Measurements from ENCODE around the gene ST8SIA1.

DNA sequence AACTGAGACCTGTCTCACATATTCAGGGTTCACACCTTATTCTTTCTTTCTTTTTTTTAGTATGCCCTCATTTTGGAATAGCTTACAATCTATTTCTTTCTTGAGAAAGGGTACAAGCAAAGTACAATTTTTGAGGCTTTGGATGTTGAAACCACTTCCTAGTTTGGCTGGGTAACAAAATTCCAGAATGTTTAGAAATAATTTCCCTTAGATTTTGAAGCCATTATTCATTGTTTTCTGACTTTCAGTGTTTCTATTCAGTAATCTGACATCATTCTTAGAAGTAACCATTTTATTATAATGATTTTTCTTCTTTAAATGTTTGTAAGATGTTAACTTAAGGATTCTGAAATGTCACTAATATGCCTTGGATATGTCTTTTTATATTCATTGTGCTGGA, 28.2 kb downstream of the ST8SIA1 start:
- TF ChIP-seq, protein P1, sequence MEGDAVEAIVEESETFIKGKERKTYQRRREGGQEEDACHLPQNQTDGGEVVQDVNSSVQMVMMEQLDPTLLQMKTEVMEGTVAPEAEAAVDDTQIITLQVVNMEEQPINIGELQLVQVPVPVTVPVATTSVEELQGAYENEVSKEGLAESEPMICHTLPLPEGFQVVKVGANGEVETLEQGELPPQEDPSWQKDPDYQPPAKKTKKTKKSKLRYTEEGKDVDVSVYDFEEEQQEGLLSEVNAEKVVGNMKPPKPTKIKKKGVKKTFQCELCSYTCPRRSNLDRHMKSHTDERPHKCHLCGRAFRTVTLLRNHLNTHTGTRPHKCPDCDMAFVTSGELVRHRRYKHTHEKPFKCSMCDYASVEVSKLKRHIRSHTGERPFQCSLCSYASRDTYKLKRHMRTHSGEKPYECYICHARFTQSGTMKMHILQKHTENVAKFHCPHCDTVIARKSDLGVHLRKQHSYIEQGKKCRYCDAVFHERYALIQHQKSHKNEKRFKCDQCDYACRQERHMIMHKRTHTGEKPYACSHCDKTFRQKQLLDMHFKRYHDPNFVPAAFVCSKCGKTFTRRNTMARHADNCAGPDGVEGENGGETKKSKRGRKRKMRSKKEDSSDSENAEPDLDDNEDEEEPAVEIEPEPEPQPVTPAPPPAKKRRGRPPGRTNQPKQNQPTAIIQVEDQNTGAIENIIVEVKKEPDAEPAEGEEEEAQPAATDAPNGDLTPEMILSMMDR (IDR thresholded peaks at IDR 0.05) = no peak
- TF ChIP-seq TAF1 (IDR thresholded peaks at IDR 0.05; ENCODE audit: borderline replicate concordance, low read depth, low read length) = no peak
- TF ChIP-seq NFIC (IDR thresholded peaks at IDR 0.05; ENCODE audit: borderline replicate concordance) = no peak
